ENCODE measurements around the gene MST1.

DNA sequence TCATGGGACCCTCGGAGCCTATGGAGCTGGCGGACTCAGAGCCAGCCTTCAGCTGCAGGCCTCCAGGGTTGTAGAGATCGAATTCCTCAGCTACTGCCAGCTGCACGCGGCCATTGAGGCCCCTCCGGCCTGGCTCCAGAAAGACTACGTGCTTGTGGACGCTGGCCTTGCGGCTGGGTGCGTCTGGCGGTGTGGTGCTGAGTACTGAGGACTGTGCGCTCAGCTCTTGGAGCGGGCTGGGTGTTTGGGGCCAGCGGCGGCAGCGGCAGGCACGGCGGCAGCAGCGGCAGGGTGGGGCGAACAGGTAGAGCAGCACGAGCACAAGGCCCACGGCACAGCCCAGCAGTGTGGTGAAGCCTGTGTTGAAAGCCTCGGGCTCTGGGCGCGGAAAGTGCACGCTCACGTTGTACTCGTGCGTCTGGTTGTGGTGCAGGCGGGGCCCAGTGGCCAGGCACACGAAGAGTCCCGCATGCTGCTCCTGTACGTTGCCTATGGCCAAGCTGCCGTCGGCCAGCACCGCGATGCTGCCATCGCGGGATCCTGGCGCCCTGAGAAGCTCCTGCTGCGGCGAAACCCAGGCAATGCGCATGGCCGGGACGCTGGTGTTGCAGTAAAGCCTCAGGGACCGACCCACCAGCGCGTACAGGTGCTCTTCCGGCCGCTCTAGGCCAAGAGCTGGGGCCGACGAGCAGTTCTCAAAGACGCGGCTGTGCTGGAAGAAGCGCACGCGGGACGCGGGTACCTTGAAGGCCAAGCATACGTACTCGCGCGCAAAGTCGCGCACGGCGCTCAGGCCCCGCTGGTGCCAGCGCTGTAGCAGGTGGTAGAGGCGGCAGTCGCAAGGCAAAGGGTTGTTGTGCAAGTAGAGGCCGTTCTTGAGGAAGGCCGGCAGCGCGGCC, 28.9 kb upstream of the MST1 start:
- TF ChIP-seq, protein P1, sequence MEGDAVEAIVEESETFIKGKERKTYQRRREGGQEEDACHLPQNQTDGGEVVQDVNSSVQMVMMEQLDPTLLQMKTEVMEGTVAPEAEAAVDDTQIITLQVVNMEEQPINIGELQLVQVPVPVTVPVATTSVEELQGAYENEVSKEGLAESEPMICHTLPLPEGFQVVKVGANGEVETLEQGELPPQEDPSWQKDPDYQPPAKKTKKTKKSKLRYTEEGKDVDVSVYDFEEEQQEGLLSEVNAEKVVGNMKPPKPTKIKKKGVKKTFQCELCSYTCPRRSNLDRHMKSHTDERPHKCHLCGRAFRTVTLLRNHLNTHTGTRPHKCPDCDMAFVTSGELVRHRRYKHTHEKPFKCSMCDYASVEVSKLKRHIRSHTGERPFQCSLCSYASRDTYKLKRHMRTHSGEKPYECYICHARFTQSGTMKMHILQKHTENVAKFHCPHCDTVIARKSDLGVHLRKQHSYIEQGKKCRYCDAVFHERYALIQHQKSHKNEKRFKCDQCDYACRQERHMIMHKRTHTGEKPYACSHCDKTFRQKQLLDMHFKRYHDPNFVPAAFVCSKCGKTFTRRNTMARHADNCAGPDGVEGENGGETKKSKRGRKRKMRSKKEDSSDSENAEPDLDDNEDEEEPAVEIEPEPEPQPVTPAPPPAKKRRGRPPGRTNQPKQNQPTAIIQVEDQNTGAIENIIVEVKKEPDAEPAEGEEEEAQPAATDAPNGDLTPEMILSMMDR (IDR thresholded peaks at IDR 0.05) = no peak
- TF ChIP-seq POLR2AphosphoS5 (IDR thresholded peaks at IDR 0.05) = no peak
